Upper lobe of left lung (tissue), 6 donors: ENCODE results near the gene NLRP14. TPM values are rescaled to one million over a fixed set of nuclear protein-coding genes. Genes with fewer than 3 reads are reported as not detected.

Experiments used
- ATAC-seq, 2 donors: fragments of 200-7000 bp; cut with Tn5 transposase; one replicate each; pipeline ENCODE4 v1.9.1; 2022; ENCODE audit warnings: mild to moderate bottlenecking in 2 of 2, moderate library complexity in 2 of 2; ENCODE audit not compliant: low FRiP score in 2 of 2
- DNase-seq, 2 donors: peaks; one replicate each; pipeline ENCODE4 v3.0.0-alpha.2; 2019 to 2020
- H3K27ac ChIP-seq, 4 donors: fragments of 200-600 bp; sonication (generic); one replicate each; pipeline ENCODE4 v1.5.1; 2016 to 2019
- H3K27me3 ChIP-seq, 4 donors: fragments of 200-600 bp; sonication (generic); one replicate each; pipeline ENCODE4 v1.5.1; 2017 to 2019
- H3K36me3 ChIP-seq, 4 donors: fragments of 200-600 bp; sonication (generic); one replicate each; pipeline ENCODE4 v1.5.1; 2016 to 2019
- H3K4me1 ChIP-seq, 4 donors: fragments of 200-600 bp; sonication (generic); one replicate each; pipeline ENCODE4 v1.5.1; 2018 to 2019
- H3K4me3 ChIP-seq, 4 donors: fragments of 200-600 bp; sonication (generic); one replicate each; pipeline ENCODE4 v1.5.1; 2017 to 2019; ENCODE audit warnings: mild to moderate bottlenecking in 2 of 4, moderate library complexity in 1 of 4
- H3K9me3 ChIP-seq, 4 donors: fragments of 200-600 bp; sonication (generic); one replicate each; pipeline ENCODE4 v1.5.1; 2018 to 2019
- EP300 ChIP-seq, 4 donors: sonication (generic); formaldehyde crosslinking; IDR thresholded peaks; one replicate each; pipeline ENCODE4 v1.5.1; 2017; ENCODE audit warnings: antibody characterized with exemption in 4 of 4, control low read depth in 2 of 4
- POLR2A ChIP-seq, 4 donors: fragments of 450-650 bp; IDR thresholded peaks; one replicate each; pipeline ENCODE4 v1.5.1; 2016 to 2017; ENCODE audit warnings: antibody characterized with exemption in 4 of 4, mild to moderate bottlenecking in 2 of 4
- POLR2AphosphoS5 ChIP-seq, 2 donors: sonication (generic); formaldehyde crosslinking; IDR thresholded peaks; one replicate each; pipeline ENCODE4 v1.5.1; 2017; ENCODE audit warnings: antibody characterized with exemption in 2 of 2
- WGBS, 2 donors: methylation state at CpG; one replicate each; pipeline ENCODE4 v1.1.5; 2017 to 2018; 5-methylcytosine and 5-hydroxymethylcytosine counted together
- total RNA-seq, 6 donors: library from RNA; depleted of rRNA in 4 of 6; stranded (reverse); fragments of >200 nt in 4 of 6; gene quantifications; one replicate each; pipeline versions ENCODE4 v1.1.0 to v1.2.1, GENCODE V29; 2016 to 2021
- TF ChIP-seq, protein P1 (sequence below), 6 experiments: fragments of 450-650 bp in 4 of 6; fragments of 200-600 bp in 2 of 6; sonication (generic) in 2 of 6; IDR thresholded peaks; one replicate each; pipeline ENCODE4 v1.5.1; 2016 to 2019; ENCODE audit warnings: antibody characterized with exemption in 6 of 6
- donor health status: DM: no; HTN: no; CAD: no; lungs with moderate emphysema.
- donor health status: DM: no; HTN: yes; CAD: no; lungs with severe emphysema.

Gene NLRP14
- total RNA-seq, 6 donors from 2014 or later = 0.11 to 1.0 (median 0.22) TPM; not detected in 2

DNA sequence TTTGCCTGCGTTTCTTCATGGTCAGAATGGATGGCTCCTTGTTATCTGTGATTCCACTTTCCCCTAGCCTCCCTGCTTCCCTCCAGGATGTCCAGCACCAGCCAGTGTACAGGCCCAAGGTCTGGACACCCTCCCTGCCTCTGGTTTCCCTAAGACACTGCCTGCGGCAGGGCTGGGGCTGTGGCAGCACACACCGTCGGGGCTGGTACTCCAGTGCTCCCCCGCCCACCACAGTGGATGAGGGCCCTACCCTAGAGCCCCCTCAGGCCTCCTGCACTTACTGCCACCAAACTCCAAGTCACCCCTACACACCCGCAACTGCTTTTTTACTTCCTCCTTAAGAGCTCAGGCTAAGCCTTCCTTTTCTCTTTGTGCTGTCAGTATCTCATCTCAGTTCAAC, 29.1 kb upstream of the NLRP14 start:
- WGBS, 2 donors = 65 to 66% methylated on average over 6 of the region's 6 CpGs
- Histone ChIP-seq H3K36me3 (no peaks in the 10 kb centered on the region), H3K4me1 (no peaks in the 10 kb centered on the region), H3K27ac (no peak overlapping the region), H3K9me3 (no peaks in the 10 kb centered on the region), H3K4me3 (no peak overlapping the region), H3K27me3 (no peaks in the 10 kb centered on the region)
- TF ChIP-seq POLR2AphosphoS5 (IDR thresholded peaks at IDR 0.05) (no peak), POLR2A (IDR thresholded peaks at IDR 0.05) (no peak), EP300 (IDR thresholded peaks at IDR 0.05) (no peak)
- TF ChIP-seq, protein P1, sequence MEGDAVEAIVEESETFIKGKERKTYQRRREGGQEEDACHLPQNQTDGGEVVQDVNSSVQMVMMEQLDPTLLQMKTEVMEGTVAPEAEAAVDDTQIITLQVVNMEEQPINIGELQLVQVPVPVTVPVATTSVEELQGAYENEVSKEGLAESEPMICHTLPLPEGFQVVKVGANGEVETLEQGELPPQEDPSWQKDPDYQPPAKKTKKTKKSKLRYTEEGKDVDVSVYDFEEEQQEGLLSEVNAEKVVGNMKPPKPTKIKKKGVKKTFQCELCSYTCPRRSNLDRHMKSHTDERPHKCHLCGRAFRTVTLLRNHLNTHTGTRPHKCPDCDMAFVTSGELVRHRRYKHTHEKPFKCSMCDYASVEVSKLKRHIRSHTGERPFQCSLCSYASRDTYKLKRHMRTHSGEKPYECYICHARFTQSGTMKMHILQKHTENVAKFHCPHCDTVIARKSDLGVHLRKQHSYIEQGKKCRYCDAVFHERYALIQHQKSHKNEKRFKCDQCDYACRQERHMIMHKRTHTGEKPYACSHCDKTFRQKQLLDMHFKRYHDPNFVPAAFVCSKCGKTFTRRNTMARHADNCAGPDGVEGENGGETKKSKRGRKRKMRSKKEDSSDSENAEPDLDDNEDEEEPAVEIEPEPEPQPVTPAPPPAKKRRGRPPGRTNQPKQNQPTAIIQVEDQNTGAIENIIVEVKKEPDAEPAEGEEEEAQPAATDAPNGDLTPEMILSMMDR (IDR thresholded peaks at IDR 0.05) = no peak
- DNase-seq (peak in 1 of 2 donors; percentile 39), ATAC-seq (peak in 1 of 2 donors; percentile 58)

DNA sequence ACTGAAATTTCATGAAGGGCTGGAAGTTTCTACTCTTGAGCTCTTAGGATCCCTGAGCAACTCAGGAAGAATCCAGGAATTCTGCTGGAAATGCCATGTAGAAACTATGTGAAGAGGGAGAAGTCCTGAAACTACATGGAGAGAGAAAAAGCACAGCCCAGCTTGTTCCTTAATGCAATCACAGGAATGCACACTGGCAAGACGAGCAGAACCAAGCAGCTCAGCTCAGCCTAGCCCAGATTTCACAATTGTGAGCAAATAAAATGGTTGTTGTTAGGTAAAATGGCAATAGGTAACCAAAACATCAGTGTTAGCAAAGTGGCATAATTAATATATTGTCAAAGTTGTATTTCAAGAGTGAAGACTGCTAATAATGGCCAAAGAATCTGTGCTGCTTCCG, 28.3 kb upstream of the NLRP14 start:
- H3K4me3 ChIP-seq = no peak overlapping the region
- DNase-seq (no peak), ATAC-seq (no peak)
- H3K9me3 ChIP-seq = no peaks in the 10 kb centered on the region
- no peaks in the 10 kb centered on the region for H3K4me1 ChIP-seq
- H3K36me3 ChIP-seq = no peaks in the 10 kb centered on the region
- no peak overlapping the region for H3K27ac ChIP-seq
- TF ChIP-seq POLR2AphosphoS5 (IDR thresholded peaks at IDR 0.05) = no peak
- TF ChIP-seq EP300 (IDR thresholded peaks at IDR 0.05) = no peak
- TF ChIP-seq POLR2A (IDR thresholded peaks at IDR 0.05) = no peak
- H3K27me3 ChIP-seq = no peaks in the 10 kb centered on the region
- 64% methylated on average over 2 of the region's 2 CpGs for WGBS, 2 donors

DNA sequence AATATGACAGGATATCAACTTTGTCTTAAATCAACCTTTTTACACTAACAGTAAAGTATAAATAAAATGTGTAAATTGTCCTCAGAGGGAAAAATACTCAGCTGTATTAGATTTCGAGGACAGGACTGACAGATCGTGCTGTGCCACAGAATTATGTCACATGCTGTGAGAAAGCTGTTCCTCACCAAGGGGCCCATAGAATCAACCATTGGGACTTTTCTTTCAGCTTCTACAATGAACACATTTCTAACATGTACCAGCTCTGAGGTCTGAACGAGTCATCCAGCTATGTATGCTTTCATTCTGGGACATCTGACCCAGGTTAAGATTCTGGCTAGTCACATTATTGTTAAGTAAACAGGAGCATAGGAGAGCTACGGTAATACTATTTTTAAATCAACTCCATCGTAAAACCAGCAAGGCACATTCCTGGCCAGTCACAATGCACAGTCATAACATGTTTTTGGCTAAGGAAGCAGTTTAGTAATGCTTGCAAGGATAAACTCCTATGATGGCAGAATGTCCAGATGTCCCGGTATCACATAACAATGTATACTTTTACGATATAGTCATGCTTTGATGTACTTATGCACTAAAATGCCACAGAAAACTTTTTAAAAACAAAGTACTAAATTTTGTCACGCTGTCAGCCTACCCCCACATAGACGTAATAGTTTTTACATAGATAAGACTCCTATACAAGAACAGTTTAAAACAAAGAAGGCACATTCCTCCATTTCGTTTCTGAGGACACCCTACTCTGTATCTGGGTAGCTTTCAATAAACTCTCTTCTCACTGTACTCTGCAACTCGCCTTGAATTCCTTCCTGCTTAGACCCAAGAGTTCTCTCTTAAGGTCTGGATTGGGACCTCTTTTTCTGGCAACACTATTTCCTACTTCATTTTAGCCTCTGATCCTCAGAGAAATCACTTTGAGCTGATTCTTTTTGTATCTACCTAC, 27.5 kb upstream of the NLRP14 start:
- H3K27me3 ChIP-seq = no peaks in the 10 kb centered on the region
- TF ChIP-seq POLR2A (IDR thresholded peaks at IDR 0.05) = no peak
- TF ChIP-seq, protein P1 (IDR thresholded peaks at IDR 0.05) = no peak
- 53 to 60% methylated on average over 11 of the region's 11 CpGs for WGBS, 2 donors
- ATAC-seq (no peak), DNase-seq (no peak)
- no peak overlapping the region for H3K4me3 ChIP-seq
- no peaks in the 10 kb centered on the region for H3K36me3 ChIP-seq
- H3K4me1 ChIP-seq = no peaks in the 10 kb centered on the region
- no peaks in the 10 kb centered on the region for H3K9me3 ChIP-seq
- no peak overlapping the region for H3K27ac ChIP-seq

DNA sequence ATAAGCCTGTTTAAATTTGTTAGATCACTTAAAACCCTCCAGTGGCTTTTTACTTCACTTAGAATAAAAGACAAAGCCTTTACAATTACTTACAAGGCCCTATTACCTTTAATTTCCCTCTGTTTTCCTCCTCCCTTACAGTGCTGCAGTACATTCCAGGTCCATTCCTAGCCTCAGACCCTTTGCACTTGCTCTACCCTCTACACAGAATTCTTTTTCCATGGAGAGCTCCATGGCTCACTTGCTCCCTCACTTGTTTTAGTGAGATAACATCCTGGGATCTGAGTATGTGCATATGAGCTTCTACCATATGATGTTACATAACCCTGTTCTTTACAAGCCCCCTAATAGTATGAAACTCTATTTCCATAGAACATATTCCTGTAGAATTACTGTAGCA, 24.6 kb upstream of the NLRP14 start:
- Histone ChIP-seq H3K27ac (no peak overlapping the region), H3K4me3 (no peak overlapping the region), H3K27me3 (no peaks in the 10 kb centered on the region), H3K4me1 (no peaks in the 10 kb centered on the region), H3K9me3 (no peaks in the 10 kb centered on the region), H3K36me3 (peaks cover 0 to 9% (median 0%) of the 10 kb centered on the region in 4 donors)
- ATAC-seq (no peak), DNase-seq (no peak)
- no peak for TF ChIP-seq POLR2A (IDR thresholded peaks at IDR 0.05)
- TF ChIP-seq, protein P1 (IDR thresholded peaks at IDR 0.05) = no peak
- no peak for TF ChIP-seq POLR2AphosphoS5 (IDR thresholded peaks at IDR 0.05)
- no peak for TF ChIP-seq EP300 (IDR thresholded peaks at IDR 0.05)

DNA sequence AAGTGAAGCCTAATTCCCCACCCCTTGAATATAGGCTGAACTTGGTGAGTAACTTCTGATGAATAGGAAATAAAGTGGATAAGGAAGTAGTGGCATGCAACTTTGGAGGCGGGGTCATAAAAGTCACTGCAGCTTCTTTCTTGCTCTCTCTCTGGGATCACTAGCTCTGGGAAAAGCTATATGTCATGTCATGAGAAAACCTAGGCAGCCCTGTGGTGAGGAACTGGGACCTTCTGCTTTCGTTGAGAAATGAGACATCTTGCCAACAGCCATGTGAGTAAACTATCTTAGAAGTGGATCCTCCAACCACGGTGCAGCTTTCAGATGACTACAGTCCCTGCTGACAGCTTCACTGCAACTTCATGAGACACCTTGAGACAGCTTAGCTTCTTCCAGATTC, 15.8 kb upstream of the NLRP14 start:
- no peaks in the 10 kb centered on the region for H3K4me1 ChIP-seq
- ATAC-seq (peak in 1 of 2 donors; percentile 59), DNase-seq (no peak)
- H3K27ac ChIP-seq = no peak overlapping the region
- H3K27me3 ChIP-seq = no peaks in the 10 kb centered on the region
- peaks cover 0 to 14% (median 0%) of the 10 kb centered on the region in 4 donors for H3K36me3 ChIP-seq
- 37 to 42% methylated on average over 3 of the region's 3 CpGs for WGBS, 2 donors
- TF ChIP-seq POLR2AphosphoS5 (IDR thresholded peaks at IDR 0.05) (no peak), POLR2A (IDR thresholded peaks at IDR 0.05) (no peak), EP300 (IDR thresholded peaks at IDR 0.05) (no peak)
- TF ChIP-seq, protein P1 (IDR thresholded peaks at IDR 0.05) = no peak
- no peaks in the 10 kb centered on the region for H3K9me3 ChIP-seq
- no peak overlapping the region for H3K4me3 ChIP-seq
